ENCODE results near the gene PFKFB2. TPM values are rescaled to one million over a fixed set of nuclear protein-coding genes. Genes with fewer than 3 reads are reported as not detected.
"Not testable (repeated sequence)": the region's sequence is repeated elsewhere in the genome, so short reads cannot be mapped to it uniquely, and the experiment has no call there.

Gene PFKFB2
- total RNA-seq, 1 experiment from 2014 or later = 28.0 TPM

DNA sequence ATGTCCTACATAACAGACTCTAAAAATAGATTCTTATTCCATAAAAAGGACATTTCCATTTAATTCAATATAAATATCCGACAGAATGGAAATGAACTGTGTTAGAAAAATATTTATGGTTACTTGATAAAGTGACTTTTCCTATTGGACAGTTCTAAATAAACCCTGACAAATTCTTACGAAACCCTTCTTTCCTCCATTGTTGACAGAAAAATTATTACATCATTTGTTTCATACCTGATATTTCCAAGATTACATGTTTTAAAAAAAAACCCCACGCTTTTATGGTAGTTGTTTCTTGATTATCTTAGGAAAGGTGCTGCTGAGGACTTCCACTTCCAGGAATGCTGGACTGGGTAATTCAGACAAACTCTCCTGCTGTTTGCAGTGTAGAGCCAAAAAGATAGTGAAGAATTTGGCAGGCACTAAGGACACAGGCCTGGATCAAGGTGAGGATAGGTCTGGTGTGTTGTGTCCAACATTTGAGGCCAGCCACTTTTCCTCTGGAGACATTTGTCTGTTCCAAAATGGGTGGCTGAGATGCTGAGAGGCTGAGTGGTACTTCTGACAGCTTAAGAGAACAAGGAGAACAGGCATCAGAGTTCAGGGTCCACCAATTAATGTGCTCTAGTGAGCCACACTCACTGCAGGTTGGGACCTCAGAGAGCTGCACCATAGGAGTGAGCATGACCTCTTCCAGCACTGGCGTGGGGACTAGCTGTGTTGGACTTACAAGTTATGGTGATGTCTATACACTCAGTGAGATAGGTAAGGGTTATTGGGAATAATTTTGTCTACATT lies 13.5 kb upstream of the PFKFB2 start:
- H3K4me1 ChIP-seq (replicated peaks; ENCODE audit: insufficient read depth) = peaks cover 10% of the 10 kb centered on the region
- H2AFZ ChIP-seq = no peak overlapping the region
- peaks cover 12% of the 10 kb centered on the region; the same call in 1 of the 2 replicates for H3K36me3 ChIP-seq (ENCODE audit: low read depth)
- no TSS peak for BruUV-seq (replicated peaks)
- no peak overlapping the region for H3K4me3 ChIP-seq
- H3K27ac ChIP-seq = no peak overlapping the region
- H3K79me2 ChIP-seq (ENCODE audit: low read depth) = 0 out of 2 replicates have a peak, but pooled peaks cover 6% of the 10 kb centered on the region
- no peak overlapping the region for H3K4me2 ChIP-seq
- H3K9me3 ChIP-seq (ENCODE audit: insufficient read depth, low read depth) = no peaks in the 10 kb centered on the region
- no peaks in the 10 kb centered on the region for H3K27me3 ChIP-seq (ENCODE audit: insufficient read depth, low read depth)
- ChIA-PET CTCF (no interaction called here), POLR2A (ENCODE audit: unreplicated experiment) (no interaction called here)
- H3F3A ChIP-seq (ENCODE audit: insufficient read depth, low read depth) = peaks cover 5% of the 10 kb centered on the region; the same call in 1 of the 2 replicates
- DNase-seq = no peak
- no peaks in the 10 kb centered on the region for H4K20me1 ChIP-seq (ENCODE audit: insufficient read depth)
- intact Hi-C loops (cut with micrococcal nuclease; ENCODE audit: unreplicated experiment) = no loop called here
- TF ChIP-seq EZH2 (IDR thresholded peaks at IDR 0.05; ENCODE audit: low read depth) = no peak
- TF ChIP-seq, protein P1, sequence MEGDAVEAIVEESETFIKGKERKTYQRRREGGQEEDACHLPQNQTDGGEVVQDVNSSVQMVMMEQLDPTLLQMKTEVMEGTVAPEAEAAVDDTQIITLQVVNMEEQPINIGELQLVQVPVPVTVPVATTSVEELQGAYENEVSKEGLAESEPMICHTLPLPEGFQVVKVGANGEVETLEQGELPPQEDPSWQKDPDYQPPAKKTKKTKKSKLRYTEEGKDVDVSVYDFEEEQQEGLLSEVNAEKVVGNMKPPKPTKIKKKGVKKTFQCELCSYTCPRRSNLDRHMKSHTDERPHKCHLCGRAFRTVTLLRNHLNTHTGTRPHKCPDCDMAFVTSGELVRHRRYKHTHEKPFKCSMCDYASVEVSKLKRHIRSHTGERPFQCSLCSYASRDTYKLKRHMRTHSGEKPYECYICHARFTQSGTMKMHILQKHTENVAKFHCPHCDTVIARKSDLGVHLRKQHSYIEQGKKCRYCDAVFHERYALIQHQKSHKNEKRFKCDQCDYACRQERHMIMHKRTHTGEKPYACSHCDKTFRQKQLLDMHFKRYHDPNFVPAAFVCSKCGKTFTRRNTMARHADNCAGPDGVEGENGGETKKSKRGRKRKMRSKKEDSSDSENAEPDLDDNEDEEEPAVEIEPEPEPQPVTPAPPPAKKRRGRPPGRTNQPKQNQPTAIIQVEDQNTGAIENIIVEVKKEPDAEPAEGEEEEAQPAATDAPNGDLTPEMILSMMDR (conservative IDR thresholded peaks at IDR 0.05) = no peak
- no peaks in the 10 kb centered on the region for H3K9me2 ChIP-seq (ENCODE audit: insufficient read depth)

- H3K36me3 ChIP-seq (ENCODE audit: low read depth) = peaks cover 16% of the 10 kb centered on the region; the same call in 1 of the 2 replicates
- H4K20me1 ChIP-seq (ENCODE audit: insufficient read depth) = no peaks in the 10 kb centered on the region
- ChIA-PET POLR2A (ENCODE audit: unreplicated experiment) (no interaction called here), CTCF (interaction anchor here (0.7 kb wide), 1 partner anchor 8 kb away, joined by 5 read pairs; the partner anchor contains the start of gene C1orf116)
- no peak overlapping the region for H3K4me3 ChIP-seq
- no TSS peak for BruUV-seq (replicated peaks)
- no peaks in the 10 kb centered on the region for H3K27me3 ChIP-seq (ENCODE audit: insufficient read depth, low read depth)
- peaks cover 12% of the 10 kb centered on the region; the same call in 1 of the 2 replicates for H3K79me2 ChIP-seq (ENCODE audit: low read depth)
- H3K4me1 ChIP-seq (replicated peaks; ENCODE audit: insufficient read depth) = peaks cover 6% of the 10 kb centered on the region; the same call in 1 of the 2 replicates
- H3K27ac ChIP-seq = no peak overlapping the region
- no peaks in the 10 kb centered on the region for H3K9me2 ChIP-seq (ENCODE audit: insufficient read depth)
- DNase-seq = no peak
- intact Hi-C loops (cut with micrococcal nuclease; ENCODE audit: unreplicated experiment) = no loop called here
- H3F3A ChIP-seq (ENCODE audit: insufficient read depth, low read depth) = peaks cover 3% of the 10 kb centered on the region; the same call in 1 of the 2 replicates
- no peak overlapping the region for H2AFZ ChIP-seq
- no peak overlapping the region for H3K4me2 ChIP-seq
- H3K9me3 ChIP-seq (ENCODE audit: insufficient read depth, low read depth) = no peaks in the 10 kb centered on the region
- TF ChIP-seq, protein P1 (conservative IDR thresholded peaks at IDR 0.05) = no peak
- no peak for TF ChIP-seq EZH2 (IDR thresholded peaks at IDR 0.05; ENCODE audit: low read depth)
These were observed 12.9 kb upstream of the PFKFB2 start for GRCh38 chr1:207040181-207040533.

DNA sequence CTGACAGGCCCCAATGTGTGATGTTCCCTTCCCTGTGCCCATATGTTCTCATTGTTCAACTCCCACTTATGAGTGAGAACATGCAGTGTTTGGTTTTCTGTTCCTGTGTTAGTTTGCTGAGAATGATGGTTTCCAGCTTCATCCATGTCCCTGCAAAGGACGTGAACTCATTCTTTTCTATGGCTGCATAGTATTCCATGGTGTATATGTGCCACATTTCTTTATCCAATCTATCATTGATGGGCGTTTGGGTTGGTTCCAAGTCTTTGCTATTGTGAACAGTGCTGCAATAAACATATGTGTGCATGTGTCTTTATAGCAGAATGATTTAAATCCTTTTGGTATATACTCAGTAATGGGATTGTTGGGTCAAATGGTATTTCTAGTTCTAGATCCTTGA lies 11.7 kb upstream of the PFKFB2 start:
- H3K4me2 ChIP-seq; H3F3A ChIP-seq (ENCODE audit: insufficient read depth, low read depth); POLR2A ChIA-PET (ENCODE audit: unreplicated experiment); H3K9me2 ChIP-seq (ENCODE audit: insufficient read depth); BruUV-seq (replicated peaks); CTCF ChIA-PET; intact Hi-C loops (cut with micrococcal nuclease; ENCODE audit: unreplicated experiment); DNase-seq; H4K20me1 ChIP-seq (ENCODE audit: insufficient read depth); H2AFZ ChIP-seq; H3K27me3 ChIP-seq (ENCODE audit: insufficient read depth, low read depth); H3K9me3 ChIP-seq (ENCODE audit: insufficient read depth, low read depth); H3K4me3 ChIP-seq; H3K27ac ChIP-seq: not testable (repeated sequence)
- Histone ChIP-seq H3K36me3 (ENCODE audit: low read depth) (peaks cover 28% of the 10 kb centered on the region), H3K79me2 (ENCODE audit: low read depth) (peaks cover 24% of the 10 kb centered on the region), H3K4me1 (replicated peaks; ENCODE audit: insufficient read depth) (peaks cover 15% of the 10 kb centered on the region)
